HG03521 (cell line): Measurements from ENCODE around the gene ABCA4.

Experiments
- ATAC-seq: cut with Tn5 transposase; IDR thresholded peaks from one replicate; pipeline ENCODE4 v1.9.1; 2021; ENCODE audit warnings: mild to moderate bottlenecking, moderate library complexity; ENCODE audit not compliant: unreplicated experiment

Gene ABCA4

DNA sequence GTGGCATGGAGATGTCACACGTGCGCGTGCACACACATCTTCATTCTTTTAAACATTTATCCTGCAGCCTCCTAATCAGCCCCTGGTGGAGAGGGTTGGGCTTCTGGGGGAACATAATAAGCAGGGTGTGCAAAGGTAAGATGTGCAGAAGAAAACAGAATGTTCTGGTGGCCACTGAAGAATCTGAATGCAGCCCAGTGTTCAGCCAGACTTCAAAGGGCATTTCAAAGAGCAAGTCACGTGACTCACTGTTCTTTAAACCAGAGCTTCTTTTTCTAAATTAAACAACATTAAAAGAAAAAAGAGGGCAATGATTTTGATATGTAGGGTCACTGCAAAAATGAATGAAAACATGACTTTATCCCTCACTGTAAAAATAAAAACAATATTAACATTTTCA is 89.8 kb downstream of the ABCA4 start:
- ATAC-seq: no peak

- ATAC-seq: no peak
Observed at GRCh38 chr1:94029130-94029993, 91.6 kb downstream of the ABCA4 start.

DNA sequence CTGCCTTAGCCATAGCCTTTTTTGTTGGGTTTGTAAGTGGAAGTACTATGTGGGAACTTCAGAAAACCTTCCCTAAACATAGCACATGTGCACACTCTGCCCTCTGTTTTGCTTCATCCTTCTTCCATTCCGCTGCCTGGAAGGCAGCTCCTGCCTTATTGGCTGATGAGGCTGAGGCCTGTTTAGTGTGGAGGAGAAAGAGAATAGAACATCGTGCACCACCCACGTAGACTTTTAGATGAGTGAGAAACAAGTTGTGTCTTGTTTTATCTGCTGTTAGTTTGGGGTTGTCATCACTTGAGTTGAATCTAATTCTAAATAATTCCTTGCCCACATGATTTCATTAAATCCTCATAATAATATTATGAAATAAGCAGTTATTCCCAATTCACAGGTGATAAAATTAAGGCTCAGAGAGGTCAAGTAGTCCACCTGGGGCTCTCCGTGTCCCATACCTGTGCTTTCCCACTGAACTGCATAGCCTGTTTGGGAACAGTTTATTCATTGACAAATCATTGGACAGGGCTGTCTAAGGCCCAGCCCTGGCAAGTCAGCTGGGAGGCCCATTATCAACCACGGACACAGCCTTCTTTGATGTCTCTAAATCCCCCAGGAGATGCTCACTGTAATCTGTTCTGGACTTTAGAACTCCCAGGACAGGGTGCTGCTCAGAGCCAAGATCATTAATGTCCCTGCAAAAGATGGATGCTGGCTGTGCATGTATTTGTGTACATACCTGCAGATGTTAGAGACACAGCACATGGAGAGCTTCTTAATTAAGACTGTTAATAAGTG is 93.0 kb downstream of the ABCA4 start:
- ATAC-seq: no peak

DNA sequence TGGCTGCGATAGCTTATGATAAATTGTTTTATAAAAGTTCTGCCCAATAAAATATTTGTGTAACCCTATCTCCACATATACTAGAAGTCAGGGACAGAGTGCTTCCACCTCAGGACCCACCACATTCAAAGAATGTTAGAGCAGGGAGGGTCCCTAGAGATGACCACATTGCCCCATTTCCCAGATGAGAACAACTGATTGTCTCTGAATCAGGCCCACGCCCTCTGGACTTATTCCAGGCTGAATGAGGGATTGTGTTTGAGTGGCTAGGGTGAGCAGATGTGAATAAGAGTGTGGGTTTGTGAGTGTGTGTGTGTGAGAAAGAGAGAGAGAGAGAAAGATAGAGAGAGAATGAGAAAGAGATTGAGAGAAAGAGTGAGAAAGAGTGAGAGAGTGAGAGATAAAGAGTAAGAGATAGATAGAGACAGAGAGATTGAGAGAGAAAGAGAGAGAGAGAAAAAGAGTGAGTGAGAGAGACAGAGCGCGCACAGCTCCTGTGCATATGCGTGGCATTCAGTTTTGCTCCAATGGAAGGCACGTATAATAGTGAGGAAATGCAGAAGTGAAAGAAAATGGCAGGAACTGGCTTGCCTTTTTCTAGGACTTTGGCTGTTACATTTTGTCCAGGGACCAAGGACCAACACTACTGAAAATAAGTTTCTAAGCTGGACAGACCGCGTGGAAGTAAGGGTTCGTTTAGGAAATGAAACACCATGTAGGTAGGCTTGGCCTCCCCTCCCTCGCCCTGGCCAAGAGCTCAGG is 94.1 kb downstream of the ABCA4 start:
- ATAC-seq: no peak

DNA sequence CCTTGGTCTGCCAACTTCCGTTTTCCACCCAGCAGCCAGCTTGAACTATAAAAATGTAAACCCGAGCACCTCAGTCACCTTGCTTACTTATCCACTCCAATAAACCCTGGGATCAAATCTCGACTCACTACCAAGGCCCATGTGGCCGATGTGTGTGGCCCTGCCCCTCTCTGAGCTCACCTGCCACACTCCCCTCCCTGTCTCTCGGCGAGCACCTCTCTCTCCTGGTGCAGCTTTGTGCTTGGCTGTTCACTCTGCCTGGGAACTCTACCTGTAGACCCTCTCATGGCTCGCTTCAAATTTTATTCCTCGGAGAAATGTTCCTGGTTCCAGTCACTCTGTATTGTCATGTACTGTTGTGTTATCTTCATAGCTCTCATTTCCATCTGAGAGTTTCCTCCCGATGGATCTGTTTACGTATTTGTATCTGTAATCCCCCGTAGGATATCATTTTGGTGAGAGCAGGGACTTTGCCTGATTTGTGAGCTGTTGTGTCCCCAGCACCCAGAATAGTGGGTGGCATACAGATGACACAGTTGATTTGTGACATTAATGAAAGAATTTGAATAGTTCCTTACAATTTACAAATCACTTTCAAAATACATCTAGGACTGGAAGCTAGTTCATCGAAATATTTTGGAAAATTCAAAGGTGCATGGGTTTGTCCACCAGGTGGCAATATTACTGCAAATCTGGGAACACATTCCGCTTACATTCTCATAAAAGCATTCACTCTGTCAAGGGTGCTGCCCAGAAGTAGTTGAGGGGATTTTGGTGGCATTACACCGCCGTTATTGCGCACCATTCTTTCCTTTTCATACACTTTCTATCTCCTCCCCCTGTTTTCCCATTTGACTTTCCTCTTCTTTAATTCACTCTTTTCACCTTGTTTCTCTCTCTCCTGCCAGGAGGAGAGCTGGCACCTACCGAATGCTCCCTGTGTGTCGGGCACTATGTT is 95.3 kb downstream of the ABCA4 start:
- no peak for ATAC-seq

GRCh38 chr1:94024104-94024792 is 96.7 kb downstream of the ABCA4 start:
- no peak for ATAC-seq

GRCh38 chr1:94022471-94023189 is 98.3 kb downstream of the ABCA4 start:
- ATAC-seq: no peak

DNA sequence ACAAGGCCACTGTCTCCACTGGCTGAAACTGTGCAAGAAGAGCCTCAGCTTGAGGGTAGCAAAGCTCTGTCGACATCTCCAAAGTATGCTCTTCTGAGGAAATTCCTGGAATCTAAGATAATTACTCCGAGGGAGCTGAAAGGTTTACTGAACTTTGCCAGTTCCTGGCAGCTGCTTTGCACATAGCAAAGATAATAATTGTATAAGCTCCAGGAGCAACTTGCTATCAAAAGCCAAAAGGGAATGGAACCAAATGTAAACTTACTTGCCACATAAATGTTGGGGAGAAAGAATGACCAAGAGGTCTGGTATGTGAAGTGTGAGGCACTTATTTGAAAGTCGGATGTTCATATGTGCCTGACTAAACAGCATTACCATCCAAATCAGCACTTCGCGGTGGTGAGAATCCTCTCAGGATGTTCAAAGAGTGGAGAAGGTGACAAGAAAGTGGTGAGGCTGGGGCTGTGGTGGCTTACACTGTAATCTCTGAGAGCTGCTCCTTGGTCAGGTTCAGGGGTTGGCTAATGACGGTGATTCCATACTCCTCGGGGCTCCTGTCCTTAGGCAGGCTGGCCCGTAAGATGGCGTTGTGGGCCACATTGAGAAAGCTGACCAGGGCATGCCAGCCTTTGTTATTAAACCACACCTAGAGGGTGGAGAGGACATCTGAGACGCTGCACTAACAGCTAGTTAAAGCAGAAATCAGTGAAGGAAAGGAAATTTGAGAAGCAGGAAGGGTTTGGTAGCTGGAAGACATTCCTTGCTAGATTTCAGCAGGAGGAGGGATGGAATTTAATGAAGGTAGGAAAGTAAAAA is 100.0 kb downstream of the ABCA4 start:
- no peak for ATAC-seq

- no peak for ATAC-seq
Observed at GRCh38 chr1:94019327-94019726, 101.6 kb downstream of the ABCA4 start.

GRCh38 chr1:94017155-94017829 is 103.7 kb downstream of the ABCA4 start:
- ATAC-seq: no peak

- ATAC-seq: no peak
Observed at GRCh38 chr1:94015489-94015817, 105.5 kb downstream of the ABCA4 start.

DNA sequence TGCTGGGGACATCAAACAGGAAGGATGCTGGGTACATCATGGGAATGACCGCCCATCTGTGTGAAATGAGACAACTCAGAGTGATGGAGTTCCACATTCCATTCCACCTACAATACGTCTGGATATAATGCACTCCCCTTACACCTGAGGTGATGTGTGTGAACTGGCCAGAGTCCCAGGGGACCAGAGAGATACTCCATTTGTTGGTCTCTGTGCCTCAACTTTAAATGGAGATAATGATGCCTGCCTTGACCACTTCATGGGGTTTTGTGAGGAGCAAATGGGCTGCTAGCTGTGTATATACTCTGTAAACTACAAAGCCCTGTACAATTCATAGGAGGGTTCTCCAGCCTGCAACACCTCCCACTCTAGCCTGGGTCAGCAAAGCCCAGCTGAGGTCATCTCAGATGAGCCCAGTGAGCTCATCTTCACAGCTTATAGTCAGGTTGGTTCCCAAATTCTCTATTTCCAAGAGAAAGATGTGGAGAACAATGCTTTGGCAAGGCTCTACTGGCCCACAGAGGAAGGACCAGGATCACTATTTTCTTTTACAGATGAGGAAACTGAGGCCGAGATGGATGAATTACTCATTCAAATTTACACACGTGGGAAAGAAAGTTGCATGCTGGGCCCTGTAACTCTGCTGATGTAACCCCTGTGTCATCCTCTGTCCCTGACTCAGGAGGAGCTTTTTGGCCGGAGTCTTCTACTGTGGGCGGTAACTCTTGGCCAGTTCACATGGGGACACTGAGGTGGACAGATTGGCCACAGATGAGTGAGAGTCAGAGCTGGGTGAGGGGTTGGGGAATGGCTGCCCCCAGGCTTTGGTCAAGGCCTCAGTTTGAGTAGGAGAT is 106.1 kb downstream of the ABCA4 start:
- no peak for ATAC-seq

DNA sequence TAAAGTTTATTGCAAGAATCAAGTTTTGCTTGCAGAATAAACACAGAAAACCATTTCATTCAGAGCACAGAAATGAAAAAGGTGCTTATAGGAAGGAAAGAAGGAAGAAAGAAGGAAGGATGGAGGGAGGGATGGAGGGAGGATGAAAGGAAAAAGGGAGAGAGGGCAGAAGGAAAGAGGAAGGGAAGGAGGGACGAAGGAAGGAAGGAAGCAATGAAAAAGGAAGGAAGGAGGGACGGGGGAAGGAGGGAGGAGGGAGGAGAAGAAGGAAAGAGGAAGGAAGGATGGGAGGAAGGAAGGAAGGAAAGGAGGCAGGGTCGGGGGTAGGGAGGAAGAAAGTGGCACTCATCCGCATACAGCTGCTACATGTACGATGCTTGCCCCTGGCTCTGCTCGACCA is 106.9 kb downstream of the ABCA4 start:
- ATAC-seq: no peak

- no peak for ATAC-seq
Observed at GRCh38 chr1:94013367-94013878, 107.5 kb downstream of the ABCA4 start.

DNA sequence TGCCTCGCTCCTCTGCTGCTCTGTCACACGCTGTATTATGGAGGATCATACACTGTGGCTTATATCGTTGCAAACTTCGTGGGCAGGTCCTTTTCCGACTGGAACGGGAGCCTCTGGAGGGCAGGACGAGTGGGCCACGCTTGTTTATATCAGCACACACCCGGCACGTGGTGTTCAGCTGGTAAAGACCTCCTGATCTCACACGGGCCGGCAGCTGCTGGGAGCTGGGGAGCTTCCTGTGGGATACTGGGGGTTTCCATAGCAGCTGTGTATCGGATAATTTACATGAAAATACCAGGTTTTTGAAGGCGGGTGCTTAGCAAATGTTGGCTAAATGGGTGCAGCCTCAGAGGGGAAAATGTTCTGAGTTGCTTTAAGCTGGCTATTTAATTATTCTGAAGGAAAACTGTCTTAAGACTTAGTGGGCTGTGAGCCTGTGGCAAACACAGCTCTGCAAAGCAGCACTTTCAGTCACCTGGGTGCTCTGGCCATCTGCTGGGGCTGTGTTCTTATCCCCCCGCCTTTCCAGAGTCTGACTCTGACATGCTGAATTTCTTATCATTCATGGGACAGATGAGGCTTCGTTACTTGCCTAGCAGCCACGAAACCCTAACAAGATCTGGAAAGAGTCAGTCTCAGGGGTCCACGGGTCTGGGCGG is 108.1 kb downstream of the ABCA4 start:
- no peak for ATAC-seq
